Upper lobe of left lung (tissue), 4 donors: ENCODE measurements around the gene RPS24.

Experiments
- CTCF ChIP-seq, 6 experiments: fragments of 450-650 bp in 4 of 6; fragments of 200-600 bp in 2 of 6; sonication (generic) in 2 of 6; IDR thresholded peaks; one replicate each; pipeline ENCODE4 v1.5.1; 2016 to 2019; ENCODE audit warnings: antibody characterized with exemption in 6 of 6
- POLR2A ChIP-seq, 4 donors: fragments of 450-650 bp; IDR thresholded peaks; one replicate each; pipeline ENCODE4 v1.5.1; 2016 to 2017; ENCODE audit warnings: antibody characterized with exemption in 4 of 4, mild to moderate bottlenecking in 2 of 4
- POLR2AphosphoS5 ChIP-seq, 2 donors: sonication (generic); formaldehyde crosslinking; IDR thresholded peaks; one replicate each; pipeline ENCODE4 v1.5.1; 2017; ENCODE audit warnings: antibody characterized with exemption in 2 of 2

DNA sequence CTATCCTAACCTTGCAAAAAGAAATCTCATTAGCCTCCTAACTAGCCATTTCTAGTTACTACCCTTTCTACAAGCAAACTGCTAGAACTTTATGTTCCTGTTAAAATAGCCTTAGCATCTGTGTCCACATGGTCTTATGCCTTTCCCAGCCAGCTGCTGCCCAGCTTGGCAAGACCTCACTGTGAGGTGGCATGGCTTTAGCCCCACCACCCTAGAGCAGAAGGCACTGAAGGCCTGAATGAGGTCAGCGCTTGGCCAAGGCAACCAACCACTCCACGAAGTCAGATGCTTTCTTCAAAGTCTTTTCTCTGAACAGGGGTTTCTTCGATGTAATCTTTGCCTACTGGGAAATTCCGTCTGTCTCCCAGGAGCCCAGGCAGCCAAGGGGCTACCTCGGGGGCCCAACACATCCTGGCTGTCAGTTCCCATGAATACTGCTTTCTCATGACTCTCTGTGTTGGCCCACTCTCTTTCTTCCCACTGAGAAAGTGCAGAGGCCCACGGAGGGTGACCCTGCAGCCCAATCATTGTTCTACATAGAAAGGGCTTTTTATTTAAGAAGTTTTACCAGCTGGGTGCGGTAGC, 45.9 kb upstream of the RPS24 start:
- TF ChIP-seq POLR2AphosphoS5 (IDR thresholded peaks at IDR 0.05): no peak
- TF ChIP-seq CTCF (IDR thresholded peaks at IDR 0.05): no peak
- no peak for TF ChIP-seq POLR2A (IDR thresholded peaks at IDR 0.05)
